Activated CD4-positive, alpha-beta T cell treated with anti-CD3 and anti-CD28 coated beads, Interleukin-2, Interleukin-4, amounts not matched to agents 100 ng/mL and 50 ng/mL, durations not matched to agents 16 hours and 8 hours (primary cell): Measurements from ENCODE around the gene DPP9.
A peak's percentile ranks its signal among the peaks of the same experiment; 100 is the strongest.
"Not testable (repeated sequence)": the region's sequence is repeated elsewhere in the genome, so short reads cannot be mapped to it uniquely, and the experiment has no call there.

ENCODE experiments used
- DNase-seq: peaks from one replicate; pipeline ENCODE4 v3.0.0-alpha.2; 2020; ENCODE audit warnings: low spot score

Gene DPP9

GRCh38 chr19:4687396-4687795 is 36.2 kb downstream of the DPP9 start:
- no peak for DNase-seq

GRCh38 chr19:4686700-4687099 is 36.9 kb downstream of the DPP9 start:
- DNase-seq, result no peak

- no peak for DNase-seq
These were observed 39.1 kb downstream of the DPP9 start for GRCh38 chr19:4684312-4685095.

- no peak for DNase-seq
These were observed 41.0 kb downstream of the DPP9 start for GRCh38 chr19:4682417-4683200.

- DNase-seq, result not testable (repeated sequence)
These were observed 43.6 kb downstream of the DPP9 start for GRCh38 chr19:4680021-4680420.

- no peak for DNase-seq
These were observed 44.5 kb downstream of the DPP9 start for GRCh38 chr19:4678881-4679790.

- peak; percentile 35 for DNase-seq
These were observed 46.5 kb downstream of the DPP9 start for GRCh38 chr19:4676955-4677731.

GRCh38 chr19:4675346-4675745 is 48.3 kb downstream of the DPP9 start:
- no peak for DNase-seq

GRCh38 chr19:4673726-4674125 is 49.9 kb downstream of the DPP9 start:
- DNase-seq, result no peak

GRCh38 chr19:4673216-4673615 is 50.4 kb downstream of the DPP9 start:
- no peak for DNase-seq

- no peak for DNase-seq
These were observed 52.3 kb downstream of the DPP9 start for GRCh38 chr19:4671185-4671851.

- DNase-seq, result peak; percentile 94
These were observed 53.7 kb downstream of the DPP9 start, which contains the start of gene MYDGF for GRCh38 chr19:4669723-4670480. MYDGF (minus strand) TSS chr19:4670342; CDS start chr19:4670334, 8 bp downstream.

GRCh38 chr19:4664642-4665041 is 59.0 kb downstream of the DPP9 start:
- DNase-seq, result no peak

GRCh38 chr19:4662812-4663211 is 60.8 kb downstream of the DPP9 start:
- DNase-seq, result no peak

GRCh38 chr19:4662020-4662695 is 61.5 kb downstream of the DPP9 start:
- no peak for DNase-seq

- DNase-seq, result no peak
These were observed 62.6 kb downstream of the DPP9 start for GRCh38 chr19:4660993-4661392.

GRCh38 chr19:4660181-4660791 is 63.4 kb downstream of the DPP9 start:
- DNase-seq, result no peak

GRCh38 chr19:4657835-4658234 is 65.8 kb downstream of the DPP9 start:
- DNase-seq, result no peak

GRCh38 chr19:4657262-4657661 is 66.4 kb downstream of the DPP9 start:
- DNase-seq, result no peak
